Measurements from ENCODE around the gene MYO5B.

MYO5B gene

DNA sequence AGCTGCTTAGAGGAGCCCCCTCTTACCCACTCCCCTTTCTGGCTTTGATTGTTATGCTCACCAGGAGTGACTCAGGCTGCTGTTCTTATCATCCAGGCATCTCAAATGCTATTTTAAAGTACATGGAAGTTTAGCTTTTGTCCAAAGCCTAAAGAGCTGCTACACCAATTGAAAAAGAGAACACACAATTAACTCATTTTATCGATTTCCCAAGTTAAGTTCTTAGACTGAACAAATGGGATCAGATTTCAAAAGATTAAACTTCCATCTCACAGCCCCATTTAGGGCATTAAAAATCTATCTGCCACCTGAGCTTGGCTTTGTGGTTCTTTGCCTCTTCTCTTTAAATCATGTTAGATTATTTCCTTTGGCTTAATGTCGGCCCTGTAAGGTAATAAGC, 81.2 kb downstream of the MYO5B start:
- Histone ChIP-seq H3K4me1 (ENCODE audit: control insufficient read depth, low read depth, low read length) (peaks cover 2% of the 10 kb centered on the region), H2BK15ac (replicated peaks; ENCODE audit: low read depth) (no peak overlapping the region), H4K5ac (ENCODE audit: low read length) (no peak overlapping the region), H2BK120ac (ENCODE audit: low read depth, low read length) (no peak overlapping the region), H4K8ac (ENCODE audit: low read depth, low read length) (no peak overlapping the region), H3K4me2 (ENCODE audit: low read length) (no peak overlapping the region), H3K36me3 (ENCODE audit: control insufficient read depth, insufficient read depth, low read length) (no peaks in the 10 kb centered on the region), H3K4ac (ENCODE audit: low read depth, low read length) (no peak overlapping the region), H3K56ac (ENCODE audit: low read length) (no peak overlapping the region), H3K4me3 (ENCODE audit: low read length) (no peak overlapping the region), H3K27ac (ENCODE audit: low read depth, low read length) (no peak overlapping the region), H2BK5ac (ENCODE audit: low read length) (no peak overlapping the region), H3K79me2 (ENCODE audit: control insufficient read depth, insufficient read depth, low read length) (no peaks in the 10 kb centered on the region), H3K9ac (ENCODE audit: low read length) (no peak overlapping the region), H3K23ac (ENCODE audit: low read length) (no peak overlapping the region), H3K27me3 (ENCODE audit: insufficient read depth, low read length, poor library complexity) (no peaks in the 10 kb centered on the region), H3K18ac (ENCODE audit: low read length) (no peak overlapping the region), H3K79me1 (ENCODE audit: low read length) (no peaks in the 10 kb centered on the region), H2AK5ac (ENCODE audit: low read length) (no peak overlapping the region)
- no peak for DNase-seq
- whole genome bisulfite sequencing (ENCODE audit: extremely low coverage, insufficient coverage, low lambda C conversion rate): no CpG with 5 or more reads among the region's 2 CpGs

DNA sequence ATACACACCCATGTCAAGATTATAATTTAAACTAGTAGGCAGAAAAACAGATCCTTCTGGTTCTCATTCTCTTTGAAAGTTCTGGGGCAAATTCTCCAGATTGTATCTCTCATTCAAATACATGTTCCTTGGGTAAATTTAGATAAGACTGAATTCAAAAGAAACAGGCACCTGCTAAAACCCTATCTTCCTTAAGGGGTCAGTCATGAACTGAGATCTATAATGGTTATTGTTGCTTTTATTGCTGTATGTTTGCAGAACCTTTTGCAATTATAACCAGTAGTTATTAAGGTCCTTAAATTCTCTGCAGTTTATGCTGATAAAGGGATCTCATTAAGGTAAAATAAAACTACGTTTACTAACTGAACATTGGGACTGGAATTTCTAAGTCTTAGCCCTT, 83.5 kb downstream of the MYO5B start:
- H3K79me1 ChIP-seq (ENCODE audit: low read length): no peaks in the 10 kb centered on the region
- no peak overlapping the region for H3K56ac ChIP-seq (ENCODE audit: low read length)
- no peak overlapping the region for H4K5ac ChIP-seq (ENCODE audit: low read length)
- no CpG with 5 or more reads among the region's 1 CpG for WGBS (ENCODE audit: extremely low coverage, insufficient coverage, low lambda C conversion rate)
- no peak overlapping the region for H3K4me2 ChIP-seq (ENCODE audit: low read length)
- no peak overlapping the region for H2BK5ac ChIP-seq (ENCODE audit: low read length)
- H3K18ac ChIP-seq (ENCODE audit: low read length): no peak overlapping the region
- DNase-seq: no peak
- H3K36me3 ChIP-seq (ENCODE audit: control insufficient read depth, insufficient read depth, low read length): no peaks in the 10 kb centered on the region
- H3K4me3 ChIP-seq (ENCODE audit: low read length): no peak overlapping the region
- no peak overlapping the region for H2AK5ac ChIP-seq (ENCODE audit: low read length)
- no peaks in the 10 kb centered on the region for H3K79me2 ChIP-seq (ENCODE audit: control insufficient read depth, insufficient read depth, low read length)
- no peak overlapping the region for H3K4ac ChIP-seq (ENCODE audit: low read depth, low read length)
- H3K27ac ChIP-seq (ENCODE audit: low read depth, low read length): no peak overlapping the region
- H3K27me3 ChIP-seq (ENCODE audit: insufficient read depth, low read length, poor library complexity): no peaks in the 10 kb centered on the region
- no peak overlapping the region for H2BK15ac ChIP-seq (replicated peaks; ENCODE audit: low read depth)
- H4K8ac ChIP-seq (ENCODE audit: low read depth, low read length): no peak overlapping the region
- no peak overlapping the region for H2BK120ac ChIP-seq (ENCODE audit: low read depth, low read length)
- H3K23ac ChIP-seq (ENCODE audit: low read length): no peak overlapping the region
- no peak overlapping the region for H3K9ac ChIP-seq (ENCODE audit: low read length)
- H3K4me1 ChIP-seq (ENCODE audit: control insufficient read depth, low read depth, low read length): peaks cover 2% of the 10 kb centered on the region

DNA sequence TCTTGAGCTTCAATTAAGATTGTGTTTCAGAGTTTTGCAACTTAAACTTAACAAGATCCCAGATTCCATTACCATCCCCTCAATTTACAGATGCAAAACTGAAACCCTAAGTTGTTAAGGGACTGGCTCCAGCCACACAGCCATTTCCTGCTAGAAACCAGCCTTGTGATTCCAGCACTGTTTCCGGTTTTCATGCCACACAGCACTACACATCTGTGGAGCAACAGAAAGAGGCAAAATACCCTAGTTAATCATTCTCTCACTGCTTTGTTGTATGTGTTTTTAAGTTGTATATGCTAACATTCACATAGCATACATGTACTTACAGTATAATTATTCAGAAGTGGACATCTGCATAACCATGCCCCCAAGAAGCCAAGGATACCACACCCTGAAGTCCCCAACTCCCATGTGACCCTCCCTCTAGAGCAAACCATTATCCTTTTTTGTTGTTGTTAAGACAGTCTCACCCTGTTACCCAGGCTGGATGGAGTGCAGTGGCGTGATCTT, 87.4 kb downstream of the MYO5B start:
- no peak overlapping the region for H3K4me3 ChIP-seq (ENCODE audit: low read length)
- H3K36me3 ChIP-seq (ENCODE audit: control insufficient read depth, insufficient read depth, low read length): no peaks in the 10 kb centered on the region
- DNase-seq: no peak
- H3K56ac ChIP-seq (ENCODE audit: low read length): no peak overlapping the region
- no CpG with 5 or more reads among the region's 2 CpGs for WGBS (ENCODE audit: extremely low coverage, insufficient coverage, low lambda C conversion rate)
- H3K4ac ChIP-seq (ENCODE audit: low read depth, low read length): no peak overlapping the region
- H4K8ac ChIP-seq (ENCODE audit: low read depth, low read length): no peak overlapping the region
- H3K4me2 ChIP-seq (ENCODE audit: low read length): no peak overlapping the region
- H3K79me2 ChIP-seq (ENCODE audit: control insufficient read depth, insufficient read depth, low read length): no peaks in the 10 kb centered on the region
- no peak overlapping the region for H2BK15ac ChIP-seq (replicated peaks; ENCODE audit: low read depth)
- peaks cover 2% of the 10 kb centered on the region for H3K4me1 ChIP-seq (ENCODE audit: control insufficient read depth, low read depth, low read length)
- H3K79me1 ChIP-seq (ENCODE audit: low read length): no peaks in the 10 kb centered on the region
- H4K5ac ChIP-seq (ENCODE audit: low read length): no peak overlapping the region
- H3K18ac ChIP-seq (ENCODE audit: low read length): no peak overlapping the region
- H2BK5ac ChIP-seq (ENCODE audit: low read length): no peak overlapping the region
- no peak overlapping the region for H2AK5ac ChIP-seq (ENCODE audit: low read length)
- H2BK120ac ChIP-seq (ENCODE audit: low read depth, low read length): no peak overlapping the region
- no peak overlapping the region for H3K9ac ChIP-seq (ENCODE audit: low read length)
- H3K23ac ChIP-seq (ENCODE audit: low read length): no peak overlapping the region
- H3K27me3 ChIP-seq (ENCODE audit: insufficient read depth, low read length, poor library complexity): no peaks in the 10 kb centered on the region
- no peak overlapping the region for H3K27ac ChIP-seq (ENCODE audit: low read depth, low read length)

DNA sequence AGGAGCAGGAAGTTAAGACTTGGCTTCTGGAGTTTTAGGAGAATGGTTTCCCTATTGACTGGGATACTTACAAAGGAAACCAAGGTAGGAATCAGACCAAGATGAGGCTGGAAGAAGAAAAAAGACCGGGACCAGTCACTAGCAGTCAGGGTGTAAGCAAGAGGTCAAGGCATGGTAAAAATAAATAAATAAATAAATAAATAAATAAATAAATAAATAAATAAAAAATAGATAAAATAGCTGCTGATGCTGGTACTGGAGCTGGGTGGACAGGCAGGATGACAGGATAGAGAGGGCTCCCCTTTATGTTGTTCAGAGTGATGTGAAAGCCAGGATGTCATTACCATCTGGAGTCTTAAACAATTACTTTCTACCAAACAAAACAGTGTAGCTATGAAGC, 89.9 kb downstream of the MYO5B start:
- no peak overlapping the region for H2BK120ac ChIP-seq (ENCODE audit: low read depth, low read length)
- no peak overlapping the region for H2BK5ac ChIP-seq (ENCODE audit: low read length)
- H3K36me3 ChIP-seq (ENCODE audit: control insufficient read depth, insufficient read depth, low read length): no peaks in the 10 kb centered on the region
- no peak overlapping the region for H3K4me3 ChIP-seq (ENCODE audit: low read length)
- H4K8ac ChIP-seq (ENCODE audit: low read depth, low read length): no peak overlapping the region
- H3K79me1 ChIP-seq (ENCODE audit: low read length): no peaks in the 10 kb centered on the region
- H3K4ac ChIP-seq (ENCODE audit: low read depth, low read length): no peak overlapping the region
- no peak overlapping the region for H3K4me2 ChIP-seq (ENCODE audit: low read length)
- H3K4me1 ChIP-seq (ENCODE audit: control insufficient read depth, low read depth, low read length): no peaks in the 10 kb centered on the region
- H2AK5ac ChIP-seq (ENCODE audit: low read length): no peak overlapping the region
- no CpG with 5 or more reads among the region's 1 CpG for WGBS (ENCODE audit: extremely low coverage, insufficient coverage, low lambda C conversion rate)
- no peak overlapping the region for H3K23ac ChIP-seq (ENCODE audit: low read length)
- no peak overlapping the region for H2BK15ac ChIP-seq (replicated peaks; ENCODE audit: low read depth)
- no peak overlapping the region for H3K56ac ChIP-seq (ENCODE audit: low read length)
- no peak for DNase-seq
- H3K27ac ChIP-seq (ENCODE audit: low read depth, low read length): no peak overlapping the region
- no peaks in the 10 kb centered on the region for H3K79me2 ChIP-seq (ENCODE audit: control insufficient read depth, insufficient read depth, low read length)
- no peak overlapping the region for H4K5ac ChIP-seq (ENCODE audit: low read length)
- H3K27me3 ChIP-seq (ENCODE audit: insufficient read depth, low read length, poor library complexity): no peaks in the 10 kb centered on the region
- H3K9ac ChIP-seq (ENCODE audit: low read length): no peak overlapping the region
- no peak overlapping the region for H3K18ac ChIP-seq (ENCODE audit: low read length)

DNA sequence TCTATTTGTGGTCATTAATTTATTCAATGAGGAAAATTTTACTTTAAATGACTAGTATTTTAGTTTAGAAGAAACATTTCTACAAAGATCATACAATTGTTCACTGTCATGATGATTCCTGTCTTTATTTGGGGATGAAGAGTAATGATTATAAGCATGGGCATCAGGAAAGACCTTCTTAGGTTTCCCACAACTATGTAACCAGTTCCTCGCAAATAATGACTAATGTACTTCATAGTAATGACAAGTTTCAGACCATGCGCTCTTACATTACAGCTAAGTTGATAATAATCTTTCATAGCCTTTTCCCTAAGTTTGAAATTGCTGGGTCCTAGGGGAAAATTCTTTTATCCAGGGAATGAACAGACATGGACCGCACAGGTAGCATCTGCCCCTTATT, 90.5 kb downstream of the MYO5B start:
- Histone ChIP-seq H3K27me3 (ENCODE audit: insufficient read depth, low read length, poor library complexity) (no peaks in the 10 kb centered on the region), H2AK5ac (ENCODE audit: low read length) (no peak overlapping the region), H4K5ac (ENCODE audit: low read length) (no peak overlapping the region), H2BK120ac (ENCODE audit: low read depth, low read length) (no peak overlapping the region), H3K4me1 (ENCODE audit: control insufficient read depth, low read depth, low read length) (no peaks in the 10 kb centered on the region), H3K4me3 (ENCODE audit: low read length) (no peak overlapping the region), H3K27ac (ENCODE audit: low read depth, low read length) (no peak overlapping the region), H2BK15ac (replicated peaks; ENCODE audit: low read depth) (no peak overlapping the region), H3K79me1 (ENCODE audit: low read length) (no peaks in the 10 kb centered on the region), H3K18ac (ENCODE audit: low read length) (no peak overlapping the region), H3K4ac (ENCODE audit: low read depth, low read length) (no peak overlapping the region), H3K4me2 (ENCODE audit: low read length) (no peak overlapping the region), H4K8ac (ENCODE audit: low read depth, low read length) (no peak overlapping the region), H3K56ac (ENCODE audit: low read length) (no peak overlapping the region), H3K23ac (ENCODE audit: low read length) (no peak overlapping the region), H3K9ac (ENCODE audit: low read length) (no peak overlapping the region), H2BK5ac (ENCODE audit: low read length) (no peak overlapping the region), H3K36me3 (ENCODE audit: control insufficient read depth, insufficient read depth, low read length) (no peaks in the 10 kb centered on the region), H3K79me2 (ENCODE audit: control insufficient read depth, insufficient read depth, low read length) (no peaks in the 10 kb centered on the region)
- WGBS (ENCODE audit: extremely low coverage, insufficient coverage, low lambda C conversion rate): no CpG with 5 or more reads among the region's 3 CpGs
- no peak for DNase-seq

DNA sequence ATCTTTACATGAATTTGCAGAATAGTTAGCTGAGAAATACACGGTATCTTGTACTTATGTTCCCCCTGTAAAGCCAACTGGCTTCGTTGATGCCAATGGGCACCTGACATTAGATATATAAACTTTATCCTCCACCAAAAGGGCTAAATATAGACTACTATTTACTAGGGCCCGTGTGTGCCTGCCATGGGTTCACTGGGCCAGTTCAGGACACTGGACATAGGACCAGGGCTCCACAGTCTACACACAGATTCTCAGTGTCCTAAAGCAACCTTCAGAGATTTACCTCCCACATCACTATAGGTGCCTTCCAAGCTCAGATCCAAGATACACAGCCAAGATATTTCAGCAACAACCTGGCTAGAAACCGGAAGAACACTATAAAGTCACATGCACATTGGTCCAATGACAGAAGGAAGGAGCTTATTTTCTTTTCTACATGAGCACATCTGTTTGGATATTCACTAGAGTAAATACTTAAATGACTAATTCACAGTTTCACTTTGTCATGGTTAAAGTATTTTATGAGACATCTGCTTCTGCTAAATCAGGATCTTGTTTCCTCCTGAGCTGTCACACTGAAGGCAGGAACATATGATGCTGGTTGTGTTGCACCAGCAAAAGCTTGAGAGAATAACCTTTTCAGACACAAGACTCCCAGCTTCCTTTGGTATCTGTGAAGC, 95.1 kb downstream of the MYO5B start:
- no peak overlapping the region for H4K5ac ChIP-seq (ENCODE audit: low read length)
- WGBS (ENCODE audit: extremely low coverage, insufficient coverage, low lambda C conversion rate): no CpG with 5 or more reads among the region's 4 CpGs
- no peak overlapping the region for H2BK15ac ChIP-seq (replicated peaks; ENCODE audit: low read depth)
- H2BK120ac ChIP-seq (ENCODE audit: low read depth, low read length): no peak overlapping the region
- H3K27me3 ChIP-seq (ENCODE audit: insufficient read depth, low read length, poor library complexity): no peaks in the 10 kb centered on the region
- H3K23ac ChIP-seq (ENCODE audit: low read length): no peak overlapping the region
- H3K4me2 ChIP-seq (ENCODE audit: low read length): no peak overlapping the region
- no peak overlapping the region for H3K56ac ChIP-seq (ENCODE audit: low read length)
- no peak overlapping the region for H3K4me3 ChIP-seq (ENCODE audit: low read length)
- no peaks in the 10 kb centered on the region for H3K36me3 ChIP-seq (ENCODE audit: control insufficient read depth, insufficient read depth, low read length)
- H3K4me1 ChIP-seq (ENCODE audit: control insufficient read depth, low read depth, low read length): no peaks in the 10 kb centered on the region
- H2BK5ac ChIP-seq (ENCODE audit: low read length): no peak overlapping the region
- no peak overlapping the region for H3K27ac ChIP-seq (ENCODE audit: low read depth, low read length)
- H3K79me1 ChIP-seq (ENCODE audit: low read length): no peaks in the 10 kb centered on the region
- H3K79me2 ChIP-seq (ENCODE audit: control insufficient read depth, insufficient read depth, low read length): no peaks in the 10 kb centered on the region
- H4K8ac ChIP-seq (ENCODE audit: low read depth, low read length): no peak overlapping the region
- H3K18ac ChIP-seq (ENCODE audit: low read length): no peak overlapping the region
- no peak overlapping the region for H3K9ac ChIP-seq (ENCODE audit: low read length)
- no peak overlapping the region for H2AK5ac ChIP-seq (ENCODE audit: low read length)
- no peak overlapping the region for H3K4ac ChIP-seq (ENCODE audit: low read depth, low read length)
- no peak for DNase-seq
